ENCODE measurements around the gene PLEKHH2.

- TF ChIP-seq CREB5 (CRISPR knock-in tag; IDR thresholded peaks at IDR 0.05; ENCODE audit: low read depth) = no peak
- TF ChIP-seq ZFP3 (CRISPR knock-in tag; IDR thresholded peaks at IDR 0.05) = no peak
- TF ChIP-seq POU6F1 (CRISPR knock-in tag; IDR thresholded peaks at IDR 0.05; ENCODE audit: borderline replicate concordance, low read depth) = no peak
- TF ChIP-seq ESRRG (CRISPR knock-in tag; IDR thresholded peaks at IDR 0.05) = no peak
- TF ChIP-seq CSDC2 (CRISPR knock-in tag; IDR thresholded peaks at IDR 0.05) = no peak
- no peak for TF ChIP-seq PATZ1 (CRISPR knock-in tag; IDR thresholded peaks at IDR 0.05; ENCODE audit: borderline replicate concordance)
- TF ChIP-seq ARNTL (CRISPR knock-in tag; IDR thresholded peaks at IDR 0.05; ENCODE audit: borderline replicate concordance, low read depth) = no peak
- no peak for TF ChIP-seq ZNF565 (CRISPR knock-in tag; conservative IDR thresholded peaks at IDR 0.05; ENCODE audit: low read depth)
- no peak for TF ChIP-seq PPARA (CRISPR knock-in tag; IDR thresholded peaks at IDR 0.05; ENCODE audit: borderline replicate concordance)
- no peak for TF ChIP-seq BACH2 (CRISPR knock-in tag; IDR thresholded peaks at IDR 0.05; ENCODE audit: borderline replicate concordance)
- TF ChIP-seq RARB (CRISPR knock-in tag; IDR thresholded peaks at IDR 0.05) = no peak
- no peak for TF ChIP-seq ISL1 (CRISPR knock-in tag; IDR thresholded peaks at IDR 0.05)
- TF ChIP-seq CSRNP3 (CRISPR knock-in tag; IDR thresholded peaks at IDR 0.05) = no peak
These were observed 140.4 kb downstream of the PLEKHH2 start for GRCh38 chr2:43777306-43777926.

Measured in SK-N-SH treated with all-trans-retinoic acid at 6 μM for 48 hours (cell line).